HG03432 (cell line): ENCODE measurements around the gene CNIH2.
A peak's percentile ranks its signal among the peaks of the same experiment; 100 is the strongest.

ENCODE experiments used
- ATAC-seq: cut with Tn5 transposase; IDR thresholded peaks from one replicate; pipeline ENCODE4 v1.9.1; 2021; ENCODE audit warnings: mild to moderate bottlenecking, moderate library complexity; ENCODE audit not compliant: unreplicated experiment

Gene CNIH2

DNA sequence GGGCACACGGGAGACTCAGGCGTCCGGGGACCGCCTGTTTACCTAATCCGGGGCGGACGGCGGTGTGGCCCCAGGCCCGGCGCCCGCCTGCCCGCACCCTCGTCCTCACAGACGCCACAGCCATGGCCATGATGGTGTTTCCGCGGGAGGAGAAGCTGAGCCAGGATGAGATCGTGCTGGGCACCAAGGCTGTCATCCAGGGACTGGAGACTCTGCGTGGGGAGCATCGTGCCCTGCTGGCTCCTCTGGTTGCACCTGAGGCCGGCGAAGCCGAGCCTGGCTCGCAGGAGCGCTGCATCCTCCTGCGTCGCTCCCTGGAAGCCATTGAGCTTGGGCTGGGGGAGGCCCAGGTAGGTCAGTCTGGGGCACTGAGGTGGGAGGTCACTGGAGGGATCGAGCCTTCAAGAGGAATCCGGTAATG is 19.5 kb upstream of the CNIH2 start:
- ATAC-seq = no peak

- no peak for ATAC-seq
Observed at GRCh38 chr11:66259225-66259624, 18.8 kb upstream of the CNIH2 start.

DNA sequence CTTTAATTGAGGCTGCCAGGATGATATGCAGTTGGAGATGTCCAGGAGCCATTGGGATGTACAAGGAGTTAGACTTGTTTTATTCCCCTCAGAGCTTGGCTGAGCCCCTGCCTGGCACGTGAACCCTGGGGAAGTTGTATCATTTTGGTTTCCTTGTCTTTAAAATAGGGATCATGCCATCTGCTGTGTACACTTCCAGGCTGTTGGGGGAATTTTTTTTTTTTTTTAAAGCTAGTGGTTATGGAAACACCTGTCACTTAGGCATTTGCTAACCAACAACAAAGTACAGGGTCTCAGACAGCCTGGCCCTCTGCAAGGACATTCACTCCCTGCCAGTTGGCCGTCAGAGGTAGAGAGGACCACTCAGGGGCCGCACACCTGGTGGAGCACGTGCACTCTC is 18.0 kb upstream of the CNIH2 start:
- ATAC-seq = no peak

DNA sequence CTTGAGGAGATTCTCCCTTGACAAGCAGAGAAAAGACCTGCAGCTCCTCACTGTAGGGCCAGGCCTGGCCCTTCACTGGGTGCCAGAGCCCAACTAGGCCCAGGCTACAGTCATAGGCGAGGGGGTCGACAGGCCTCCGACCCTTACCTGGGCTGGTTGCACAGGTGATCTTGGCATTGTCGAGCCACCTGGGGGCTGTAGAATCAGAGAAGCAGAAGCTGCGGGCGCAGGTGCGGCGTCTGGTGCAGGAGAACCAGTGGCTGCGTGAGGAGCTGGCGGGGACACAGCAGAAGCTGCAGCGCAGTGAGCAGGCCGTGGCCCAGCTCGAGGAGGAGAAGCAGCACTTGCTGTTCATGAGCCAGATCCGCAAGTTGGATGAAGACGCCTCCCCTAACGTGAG is 16.4 kb upstream of the CNIH2 start:
- ATAC-seq = no peak

GRCh38 chr11:66262191-66262590 is 15.8 kb upstream of the CNIH2 start:
- no peak for ATAC-seq

GRCh38 chr11:66262696-66263095 is 15.3 kb upstream of the CNIH2 start:
- ATAC-seq = no peak

- no peak for ATAC-seq
Observed at GRCh38 chr11:66263231-66263630, 14.7 kb upstream of the CNIH2 start.

DNA sequence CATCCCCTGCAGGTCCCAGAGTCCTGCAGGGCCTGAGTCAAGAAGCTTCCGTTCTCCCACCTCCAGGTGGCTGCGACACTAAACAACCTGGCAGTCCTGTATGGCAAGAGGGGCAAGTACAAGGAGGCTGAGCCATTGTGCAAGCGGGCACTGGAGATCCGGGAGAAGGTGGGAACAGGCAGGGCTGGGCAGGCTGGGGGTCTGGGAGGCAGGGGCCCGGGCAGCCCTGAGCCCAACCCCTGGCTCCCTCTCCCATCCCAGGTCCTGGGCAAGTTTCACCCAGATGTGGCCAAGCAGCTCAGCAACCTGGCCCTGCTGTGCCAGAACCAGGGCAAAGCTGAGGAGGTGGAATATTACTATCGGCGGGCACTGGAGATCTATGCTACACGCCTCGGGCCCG is 14.2 kb upstream of the CNIH2 start:
- ATAC-seq = no peak

DNA sequence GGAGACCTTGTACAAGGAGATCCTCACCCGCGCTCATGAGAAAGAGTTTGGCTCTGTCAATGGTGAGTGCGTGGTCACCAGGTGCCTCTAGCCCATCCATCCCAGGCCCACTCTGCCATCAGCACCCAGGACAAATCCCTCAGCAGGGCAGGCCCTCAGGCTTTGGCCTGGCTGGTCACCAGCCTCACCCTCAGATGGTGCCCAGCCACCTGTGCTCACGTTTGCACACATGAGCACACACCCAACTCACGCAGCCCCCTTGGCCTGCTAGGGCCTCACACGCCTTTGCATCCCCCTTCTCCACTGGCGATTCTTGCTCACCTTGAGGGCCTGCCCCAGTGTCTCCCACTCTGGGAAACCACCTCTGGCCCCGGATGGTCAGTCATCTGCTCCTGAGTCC is 13.6 kb upstream of the CNIH2 start:
- no peak for ATAC-seq

DNA sequence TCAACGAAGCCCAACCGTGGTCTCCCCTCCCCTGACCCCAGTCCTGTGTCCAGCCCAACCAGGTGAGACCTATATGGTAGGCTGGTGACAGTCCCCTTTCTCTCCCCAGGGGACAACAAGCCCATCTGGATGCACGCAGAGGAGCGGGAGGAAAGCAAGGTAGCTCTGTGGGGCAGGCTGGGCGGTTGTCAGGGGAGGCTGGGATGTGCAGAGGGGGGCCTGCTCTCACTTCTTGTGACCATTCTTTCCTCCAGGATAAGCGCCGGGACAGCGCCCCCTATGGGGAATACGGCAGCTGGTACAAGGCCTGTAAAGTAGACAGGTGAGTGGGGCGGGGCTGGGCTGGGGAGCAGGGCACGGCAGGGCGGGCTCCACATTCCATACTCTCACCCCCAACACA is 13.1 kb upstream of the CNIH2 start:
- ATAC-seq = no peak

GRCh38 chr11:66265531-66266377 is 12.2 kb upstream of the CNIH2 start:
- no peak for ATAC-seq

DNA sequence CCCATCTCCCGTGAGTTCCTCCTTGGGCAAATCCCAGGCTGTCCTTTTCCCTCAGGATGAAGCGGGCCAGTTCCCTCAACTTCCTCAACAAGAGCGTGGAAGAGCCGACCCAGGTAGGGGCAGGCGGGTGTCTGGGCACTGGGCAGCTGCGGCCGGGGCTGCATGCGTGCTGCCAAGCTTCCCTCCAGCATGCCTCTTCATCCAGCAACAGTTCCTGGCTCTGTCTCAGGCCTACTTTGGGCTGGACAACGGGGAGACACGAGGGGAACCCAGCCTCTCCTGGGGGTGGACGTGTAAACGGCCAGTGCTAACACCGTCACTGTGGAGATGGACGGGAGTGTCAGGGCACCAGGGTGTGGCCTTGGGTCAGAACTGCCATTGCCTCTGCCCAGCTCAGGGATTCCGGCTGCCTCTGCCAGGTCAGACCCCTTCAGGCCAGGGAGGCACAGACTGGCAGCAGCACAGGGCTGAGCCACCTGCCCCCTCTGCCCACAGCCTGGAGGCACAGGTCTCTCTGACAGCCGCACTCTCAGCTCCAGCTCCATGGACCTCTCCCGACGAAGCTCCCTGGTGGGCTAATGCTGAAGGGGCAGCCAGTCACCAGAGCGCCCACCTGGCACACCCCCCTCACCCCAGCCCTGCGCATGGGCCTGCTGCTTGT is 11.5 kb upstream of the CNIH2 start:
- ATAC-seq = no peak

- ATAC-seq = no peak
Observed at GRCh38 chr11:66267039-66267378, 11.0 kb upstream of the CNIH2 start.

DNA sequence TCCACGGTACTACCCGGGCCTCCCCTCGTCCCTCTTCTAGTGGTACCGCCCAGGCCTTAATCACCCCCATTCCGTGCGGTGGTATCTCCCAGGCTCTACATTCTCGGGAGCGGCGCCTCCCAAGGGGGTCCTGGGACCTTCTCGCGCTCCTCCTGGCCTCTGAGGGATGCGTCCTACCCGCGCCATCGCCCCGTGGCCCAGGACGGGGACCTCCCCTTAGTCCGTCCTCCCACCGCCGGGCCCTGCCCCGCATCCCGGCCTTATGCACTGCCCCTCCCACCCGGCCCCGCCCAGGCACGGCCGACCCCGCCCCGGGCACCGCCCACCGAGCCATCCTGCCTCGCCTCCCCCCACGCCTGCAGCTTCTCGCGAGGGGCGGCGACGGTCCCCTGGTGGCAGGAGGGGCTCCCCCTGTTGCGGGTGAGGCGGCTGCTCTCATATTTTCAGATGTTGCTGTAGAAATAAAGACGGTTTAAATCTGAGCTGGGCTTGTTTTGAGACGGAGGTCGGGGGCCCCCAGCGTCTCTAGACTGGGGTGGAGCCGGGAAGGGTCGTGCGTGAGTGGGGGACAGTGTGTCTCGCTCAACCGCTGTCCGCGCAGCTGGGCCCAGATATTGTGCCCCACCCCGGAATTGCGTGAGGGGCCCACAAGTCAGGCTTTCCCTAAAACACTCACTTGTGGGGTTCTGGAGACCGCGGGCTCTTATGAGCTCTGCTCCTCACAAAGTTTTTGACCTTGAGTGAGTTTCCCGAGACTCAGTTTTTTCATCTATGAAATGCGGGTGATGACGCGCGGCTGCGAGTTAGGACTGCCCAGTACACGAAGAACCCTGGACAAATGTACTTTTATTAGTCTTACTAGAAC is 10.4 kb upstream of the CNIH2 start:
- peak; percentile 52 for ATAC-seq

DNA sequence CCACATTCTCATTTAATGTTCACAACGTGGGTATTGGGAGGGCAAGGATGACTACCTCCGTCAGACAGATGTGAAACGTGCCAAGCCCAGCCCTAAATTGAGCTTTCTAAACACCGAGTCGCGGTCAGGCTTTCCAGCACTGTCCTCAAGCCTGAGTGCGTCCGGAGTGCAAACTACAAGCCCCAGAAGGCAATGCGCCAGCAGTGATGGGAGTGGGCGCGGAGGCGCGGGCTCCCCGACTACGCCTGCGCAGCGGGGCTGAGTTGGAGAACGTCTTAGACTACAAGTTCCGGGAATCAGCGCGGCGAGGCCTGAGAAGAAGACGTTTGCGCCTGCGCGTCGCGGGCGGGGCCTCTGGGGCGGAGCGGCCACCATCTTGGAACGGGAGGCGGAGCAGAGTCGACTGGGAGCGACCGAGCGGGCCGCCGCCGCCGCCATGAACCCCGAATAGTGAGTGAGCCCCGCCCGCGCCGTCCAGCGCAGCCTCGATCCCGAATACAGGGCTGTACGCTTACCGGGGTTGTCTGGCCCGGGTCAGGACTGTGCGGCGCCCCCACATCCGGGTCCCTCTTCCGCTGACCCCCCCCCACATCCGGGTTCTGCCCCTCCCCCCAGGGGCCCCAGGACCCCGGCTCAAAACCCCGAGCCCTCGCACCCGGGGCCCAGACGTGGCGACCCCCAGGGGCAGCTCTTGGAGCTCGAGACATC is 9.6 kb upstream of the CNIH2 start, which contains the start of gene RAB1B:
RAB1B (plus strand) TSS at position 396 of the 708 bp plus-strand sequence; CDS start at position 437, 41 bp downstream.
- peak; percentile 74 for ATAC-seq

- no peak for ATAC-seq
Observed at GRCh38 chr11:66268952-66269905, 8.7 kb upstream of the CNIH2 start.

GRCh38 chr11:66271816-66272215 is 6.2 kb upstream of the CNIH2 start:
- no peak for ATAC-seq

DNA sequence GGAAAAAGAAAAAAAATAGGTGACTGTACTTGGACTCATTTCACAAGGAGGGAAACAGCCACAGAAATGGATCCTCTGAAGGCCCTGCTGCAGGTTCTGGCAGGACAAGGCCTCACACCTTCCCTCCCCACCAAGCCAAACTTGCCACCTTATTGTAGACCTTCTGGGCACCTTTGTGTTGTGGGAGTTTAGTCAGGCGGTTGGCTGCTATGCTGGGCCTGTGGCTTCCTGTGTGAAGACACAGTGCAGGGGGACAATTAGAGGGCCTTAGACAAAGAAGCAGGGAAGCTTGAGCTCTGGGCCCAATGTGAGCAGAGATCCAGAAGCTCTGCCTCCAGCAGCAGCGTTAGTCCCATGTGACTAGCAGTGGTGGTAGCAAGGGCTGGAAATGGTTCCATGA is 5.4 kb upstream of the CNIH2 start:
- ATAC-seq = no peak

DNA sequence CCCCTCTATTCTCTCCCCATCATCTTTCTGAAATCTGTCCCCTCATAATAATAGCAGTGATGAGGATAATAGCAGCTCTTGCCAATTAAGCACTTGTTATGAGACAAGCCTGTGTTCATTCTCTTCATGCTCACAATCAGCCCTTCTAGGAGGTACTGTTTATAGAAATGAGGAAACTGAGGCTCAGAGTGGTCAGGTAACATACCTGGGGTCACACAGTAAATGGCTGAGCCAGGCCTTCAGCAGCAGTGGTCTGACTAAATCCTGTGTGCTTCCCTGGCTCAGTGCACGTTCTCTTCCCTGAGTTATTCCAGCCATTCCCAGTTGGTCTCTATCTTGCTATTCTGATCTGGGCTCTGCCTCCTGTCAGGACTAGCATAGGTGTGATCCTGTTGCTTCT is 3.8 kb upstream of the CNIH2 start:
- ATAC-seq = no peak

GRCh38 chr11:66275396-66275795 is 2.6 kb upstream of the CNIH2 start:
- no peak for ATAC-seq
